Chondrocyte (in vitro differentiated cells): ENCODE data around the gene TPH2. TPM values are rescaled to one million over a fixed set of nuclear protein-coding genes. Genes with fewer than 3 reads are reported as not detected.

ENCODE experiments used
- DNase-seq: peaks from one replicate; pipeline ENCODE4 v3.0.0; 2021; ENCODE audit warnings: mixed read lengths, low spot score
- H3K27ac Mint-ChIP-seq: one replicate; pipeline ENCODE4 v1.8.0; 2021; ENCODE audit warnings: mild to moderate bottlenecking, moderate library complexity, mixed read lengths; ENCODE audit not compliant: unreplicated experiment
- H3K27me3 Mint-ChIP-seq: 2 replicates; pipeline ENCODE4 v1.8.0; 2021; ENCODE audit warnings: low read depth, mixed read lengths
- H3K36me3 Mint-ChIP-seq: 2 replicates; pipeline ENCODE4 v1.8.0; 2021; ENCODE audit warnings: low read depth, mixed read lengths
- H3K4me1 Mint-ChIP-seq: 2 replicates; pipeline ENCODE4 v1.8.0; 2021; ENCODE audit warnings: low read depth, mild to moderate bottlenecking, mixed read lengths
- H3K4me3 Mint-ChIP-seq: one replicate; pipeline ENCODE4 v1.8.0; 2021; ENCODE audit warnings: mild to moderate bottlenecking, moderate library complexity, mixed read lengths; ENCODE audit not compliant: unreplicated experiment
- H3K9me3 Mint-ChIP-seq: 2 replicates; pipeline ENCODE4 v1.8.0; 2021; ENCODE audit warnings: low read depth, mixed read lengths
- total RNA-seq: library from RNA; stranded (reverse); gene quantifications from 3 replicates; pipeline ENCODE4 v1.2.1, GENCODE V29; 2021
- TF ChIP-seq, protein P1 (sequence below): fragments of 200-600 bp; sonication (generic); IDR thresholded peaks from 2 replicates; pipeline ENCODE4 v1.5.0; 2021; ENCODE audit warnings: antibody characterized with exemption, mild to moderate bottlenecking, moderate library complexity

Gene TPH2
- total RNA-seq, 1 donor from 2014 or later: not detected

DNA sequence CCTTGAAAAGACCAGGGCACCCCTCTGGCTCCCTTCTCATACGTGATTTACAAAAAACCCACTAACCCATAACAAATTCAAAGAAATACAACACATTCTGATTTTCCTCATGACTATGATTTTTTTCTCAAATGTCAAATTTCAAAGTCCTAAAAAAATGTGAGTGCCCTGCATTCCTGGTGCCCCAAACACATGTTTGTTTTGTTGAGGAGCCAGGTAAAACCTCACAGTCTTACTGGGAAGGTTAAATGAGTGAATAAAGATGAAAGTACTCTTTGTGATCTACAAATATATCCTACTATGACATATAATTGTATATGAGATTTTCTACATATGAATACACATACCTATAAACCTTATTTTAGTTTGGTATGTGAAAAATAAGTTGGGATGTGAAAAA lies 30.7 kb downstream of the TPH2 start:
- H3K27me3 Mint-ChIP-seq: peaks cover 37% of the 10 kb centered on the region
- no peaks in the 10 kb centered on the region for H3K36me3 Mint-ChIP-seq
- TF ChIP-seq, protein P1, sequence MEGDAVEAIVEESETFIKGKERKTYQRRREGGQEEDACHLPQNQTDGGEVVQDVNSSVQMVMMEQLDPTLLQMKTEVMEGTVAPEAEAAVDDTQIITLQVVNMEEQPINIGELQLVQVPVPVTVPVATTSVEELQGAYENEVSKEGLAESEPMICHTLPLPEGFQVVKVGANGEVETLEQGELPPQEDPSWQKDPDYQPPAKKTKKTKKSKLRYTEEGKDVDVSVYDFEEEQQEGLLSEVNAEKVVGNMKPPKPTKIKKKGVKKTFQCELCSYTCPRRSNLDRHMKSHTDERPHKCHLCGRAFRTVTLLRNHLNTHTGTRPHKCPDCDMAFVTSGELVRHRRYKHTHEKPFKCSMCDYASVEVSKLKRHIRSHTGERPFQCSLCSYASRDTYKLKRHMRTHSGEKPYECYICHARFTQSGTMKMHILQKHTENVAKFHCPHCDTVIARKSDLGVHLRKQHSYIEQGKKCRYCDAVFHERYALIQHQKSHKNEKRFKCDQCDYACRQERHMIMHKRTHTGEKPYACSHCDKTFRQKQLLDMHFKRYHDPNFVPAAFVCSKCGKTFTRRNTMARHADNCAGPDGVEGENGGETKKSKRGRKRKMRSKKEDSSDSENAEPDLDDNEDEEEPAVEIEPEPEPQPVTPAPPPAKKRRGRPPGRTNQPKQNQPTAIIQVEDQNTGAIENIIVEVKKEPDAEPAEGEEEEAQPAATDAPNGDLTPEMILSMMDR: no peak
- H3K4me3 Mint-ChIP-seq: no peak overlapping the region
- peaks cover 7% of the 10 kb centered on the region for H3K9me3 Mint-ChIP-seq
- DNase-seq: no peak
- no peaks in the 10 kb centered on the region for H3K4me1 Mint-ChIP-seq
- no peak overlapping the region for H3K27ac Mint-ChIP-seq

DNA sequence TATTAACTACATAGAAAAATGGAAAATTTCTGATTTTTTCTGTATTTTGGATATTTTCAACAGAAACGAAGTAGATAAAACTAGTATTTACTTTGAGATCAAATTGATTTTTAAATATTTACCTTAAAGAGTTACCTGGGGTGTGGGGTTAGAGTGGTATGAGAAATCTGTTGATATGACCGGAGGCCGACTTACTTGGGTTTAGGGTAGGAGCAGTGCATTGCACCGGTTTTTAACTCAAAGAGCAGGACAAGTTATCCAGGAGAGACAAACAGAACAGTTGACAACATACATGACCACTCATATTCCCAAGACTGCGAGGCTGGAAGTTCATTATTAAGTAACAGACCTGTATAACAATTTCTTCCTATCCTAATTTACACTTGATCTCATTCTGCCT lies 31.4 kb downstream of the TPH2 start:
- H3K9me3 Mint-ChIP-seq: peaks cover 11% of the 10 kb centered on the region
- H3K27ac Mint-ChIP-seq: no peak overlapping the region
- DNase-seq: no peak
- peaks cover 37% of the 10 kb centered on the region for H3K27me3 Mint-ChIP-seq
- H3K36me3 Mint-ChIP-seq: no peaks in the 10 kb centered on the region
- no peaks in the 10 kb centered on the region for H3K4me1 Mint-ChIP-seq
- TF ChIP-seq, protein P1: no peak
- no peak overlapping the region for H3K4me3 Mint-ChIP-seq

DNA sequence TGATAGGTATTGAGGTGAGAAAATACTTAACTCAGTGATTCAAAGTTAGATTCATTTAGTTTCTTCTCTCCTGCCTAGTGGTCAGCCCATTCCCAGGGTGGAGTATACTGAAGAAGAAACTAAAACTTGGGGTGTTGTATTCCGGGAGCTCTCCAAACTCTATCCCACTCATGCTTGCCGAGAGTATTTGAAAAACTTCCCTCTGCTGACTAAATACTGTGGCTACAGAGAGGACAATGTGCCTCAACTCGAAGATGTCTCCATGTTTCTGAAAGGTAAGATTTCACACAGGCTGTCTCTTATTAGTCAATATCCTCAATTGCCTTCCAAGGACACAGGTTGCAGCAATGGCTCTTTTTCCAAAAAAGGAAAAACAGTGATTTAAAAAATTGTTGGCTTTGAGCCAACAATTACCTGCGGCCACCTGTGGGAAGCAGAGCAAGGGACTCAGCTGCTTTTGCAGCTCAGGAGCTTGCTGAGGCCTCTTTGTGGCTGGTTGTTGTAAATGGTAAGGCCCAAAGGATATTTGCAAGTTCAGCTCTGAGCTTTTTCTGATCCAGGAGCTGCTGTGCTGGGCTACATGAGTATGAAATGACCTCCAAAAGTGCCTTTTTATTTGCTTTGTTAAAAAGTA lies 33.9 kb downstream of the TPH2 start:
- no peaks in the 10 kb centered on the region for H3K4me1 Mint-ChIP-seq
- TF ChIP-seq, protein P1: no peak
- H3K4me3 Mint-ChIP-seq: no peak overlapping the region
- no peaks in the 10 kb centered on the region for H3K36me3 Mint-ChIP-seq
- H3K27ac Mint-ChIP-seq: no peak overlapping the region
- peaks cover 11% of the 10 kb centered on the region for H3K9me3 Mint-ChIP-seq
- H3K27me3 Mint-ChIP-seq: peaks cover 24% of the 10 kb centered on the region
- DNase-seq: no peak

DNA sequence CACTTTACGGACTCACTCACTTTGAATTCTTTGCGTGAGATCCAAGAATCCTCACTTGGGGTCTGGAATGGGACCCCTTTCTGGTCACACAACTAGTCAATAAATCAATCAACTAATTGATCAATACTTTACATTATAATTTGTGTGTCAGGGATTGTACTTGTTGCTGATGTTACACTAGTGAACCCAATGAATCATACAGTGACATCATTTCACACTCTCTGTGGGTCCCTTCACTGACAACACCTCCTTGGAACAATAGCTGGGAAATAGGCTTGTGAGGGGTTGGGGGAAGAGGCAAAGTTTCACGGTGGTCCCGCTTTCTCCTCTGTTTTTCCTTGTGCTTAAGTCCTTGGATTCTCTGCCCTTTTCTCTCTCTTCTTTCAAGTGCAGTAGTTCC lies 35.0 kb downstream of the TPH2 start:
- TF ChIP-seq, protein P1: no peak
- Mint-ChIP-seq H3K27ac (no peak overlapping the region), H3K4me3 (no peak overlapping the region), H3K9me3 (peaks cover 11% of the 10 kb centered on the region), H3K36me3 (no peaks in the 10 kb centered on the region), H3K27me3 (peaks cover 17% of the 10 kb centered on the region), H3K4me1 (no peaks in the 10 kb centered on the region)
- DNase-seq: no peak

DNA sequence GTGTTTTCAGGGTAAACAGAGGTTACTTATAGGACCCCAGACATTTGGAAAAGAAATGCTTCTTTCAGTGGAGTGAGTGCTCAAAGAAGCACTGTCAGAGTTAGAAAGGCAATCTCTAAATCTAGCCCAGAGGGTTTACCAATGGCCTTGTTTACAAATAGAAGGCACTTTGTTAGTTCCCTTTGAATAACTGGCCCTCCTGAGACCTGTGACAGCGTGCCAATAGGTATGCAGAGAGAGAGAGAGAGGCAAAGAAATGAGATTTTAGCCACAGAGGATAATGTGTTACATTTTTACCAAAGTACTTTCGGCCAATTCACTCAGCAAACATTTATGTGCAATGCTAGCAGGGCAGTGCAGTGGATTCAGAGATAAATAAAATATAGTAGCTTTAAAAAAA lies 41.9 kb downstream of the TPH2 start:
- Mint-ChIP-seq H3K36me3 (no peaks in the 10 kb centered on the region), H3K9me3 (no peaks in the 10 kb centered on the region), H3K4me3 (no peak overlapping the region), H3K27me3 (peaks cover 4% of the 10 kb centered on the region), H3K4me1 (no peaks in the 10 kb centered on the region), H3K27ac (no peak overlapping the region)
- no peak for DNase-seq
- TF ChIP-seq, protein P1: no peak
